Stimulated activated memory B cell treated with anti-CD40 and anti-IgM and Interleukin-4, amounts not matched to agents 10 μg/mL and 1 μg/mL and 100 μg/mL, for 72 hours (primary cell): ENCODE measurements around the gene STK11IP.

ENCODE experiments used
- ATAC-seq: fragments of 150-1000 bp; cut with Tn5 transposase; 2 replicates; pipeline ENCODE4 v1.10.0; 2021
- H3K27ac Mint-ChIP-seq: one replicate; pipeline ENCODE4 v1.8.0; 2022; ENCODE audit warnings: mild to moderate bottlenecking, mixed read lengths
- H3K27me3 Mint-ChIP-seq: one replicate; pipeline ENCODE4 v1.8.0; 2022; ENCODE audit warnings: mixed read lengths
- H3K36me3 Mint-ChIP-seq: one replicate; pipeline ENCODE4 v1.8.0; 2022; ENCODE audit warnings: mixed read lengths
- H3K4me1 Mint-ChIP-seq: one replicate; pipeline ENCODE4 v1.8.0; 2022; ENCODE audit warnings: mixed read lengths
- H3K4me3 Mint-ChIP-seq: one replicate; pipeline ENCODE4 v1.8.0; 2022; ENCODE audit warnings: mild to moderate bottlenecking, moderate library complexity, mixed read lengths
- H3K9me3 Mint-ChIP-seq: one replicate; pipeline ENCODE4 v1.8.0; 2022; ENCODE audit warnings: mixed read lengths

STK11IP gene

DNA sequence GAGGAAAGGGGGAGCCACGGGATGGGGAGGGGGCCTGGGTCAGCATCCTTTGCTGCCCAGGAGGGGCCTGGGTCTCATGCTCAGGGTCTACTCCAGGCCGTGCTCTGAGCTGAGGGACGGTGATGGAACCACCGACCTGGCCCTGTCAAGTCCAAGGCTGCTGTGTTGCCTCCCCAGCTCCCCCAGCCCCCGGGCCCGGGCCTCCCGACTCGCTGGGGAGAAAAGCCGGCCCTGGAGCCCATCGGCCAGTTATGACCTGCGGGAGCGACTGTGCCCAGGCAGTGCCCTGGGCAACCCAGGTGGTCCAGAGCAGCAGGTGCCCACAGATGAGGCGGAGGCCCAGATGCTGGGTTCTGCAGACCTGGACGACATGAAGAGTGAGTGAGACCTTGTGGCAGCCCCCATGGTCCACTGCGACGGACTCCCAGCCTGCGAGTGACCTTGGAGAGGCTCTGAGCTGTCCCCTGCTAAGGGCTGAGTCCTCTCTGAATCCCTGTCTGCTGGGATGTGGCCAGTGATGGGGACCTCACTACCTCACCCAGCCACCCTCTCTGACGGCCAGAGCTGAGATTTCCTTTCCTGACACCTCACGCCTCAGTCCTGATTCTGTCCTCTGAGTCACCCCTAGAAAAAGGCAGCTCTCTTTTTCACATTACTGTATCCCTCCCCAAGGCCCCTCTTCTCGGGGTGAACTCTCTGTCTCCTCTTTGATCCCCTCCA lies 32.5 kb downstream of the STK11IP start:
- peaks cover 18% of the 10 kb centered on the region for H3K4me1 Mint-ChIP-seq
- no peak overlapping the region for H3K27ac Mint-ChIP-seq

DNA sequence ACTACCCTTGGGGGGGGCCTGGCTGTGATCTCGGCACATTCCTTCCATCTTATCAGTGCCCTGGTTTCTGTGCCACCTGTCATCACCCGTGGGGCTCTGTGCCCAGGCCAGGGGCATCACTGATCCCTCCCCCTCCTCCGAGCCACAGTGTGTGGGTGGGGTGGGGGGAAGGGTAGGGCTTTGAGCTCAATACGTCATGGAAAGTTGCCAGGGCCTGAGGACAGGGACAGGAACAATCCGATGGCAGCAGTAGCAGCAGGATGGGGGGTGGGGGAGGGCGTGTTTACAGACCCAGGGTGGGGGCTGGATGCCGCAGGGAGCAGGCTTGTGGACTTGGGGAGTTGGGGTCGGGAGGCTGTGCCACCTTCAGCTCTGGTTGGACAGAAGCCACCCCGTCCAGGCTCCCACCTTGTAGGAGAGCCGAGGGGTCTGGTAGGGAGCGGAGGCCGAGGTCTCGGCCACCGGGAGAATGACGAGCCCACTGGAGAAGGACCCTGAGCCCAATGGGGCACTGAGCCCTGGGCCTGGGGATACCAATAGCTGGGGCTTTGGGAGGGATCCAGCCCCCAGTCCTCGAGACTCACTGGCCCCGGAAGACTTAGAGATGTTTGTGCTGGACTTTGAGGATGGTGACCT lies 33.2 kb downstream of the STK11IP start:
- H3K4me3 Mint-ChIP-seq = no peak overlapping the region
- no peak for ATAC-seq

More for the DNA sequence above, 32.5 kb downstream of the STK11IP start:
- no peaks in the 10 kb centered on the region for H3K9me3 Mint-ChIP-seq
- H3K27me3 Mint-ChIP-seq = peaks cover 79% of the 10 kb centered on the region
- no peak overlapping the region for H3K4me3 Mint-ChIP-seq
- ATAC-seq = no peak
- H3K36me3 Mint-ChIP-seq = no peaks in the 10 kb centered on the region

DNA sequence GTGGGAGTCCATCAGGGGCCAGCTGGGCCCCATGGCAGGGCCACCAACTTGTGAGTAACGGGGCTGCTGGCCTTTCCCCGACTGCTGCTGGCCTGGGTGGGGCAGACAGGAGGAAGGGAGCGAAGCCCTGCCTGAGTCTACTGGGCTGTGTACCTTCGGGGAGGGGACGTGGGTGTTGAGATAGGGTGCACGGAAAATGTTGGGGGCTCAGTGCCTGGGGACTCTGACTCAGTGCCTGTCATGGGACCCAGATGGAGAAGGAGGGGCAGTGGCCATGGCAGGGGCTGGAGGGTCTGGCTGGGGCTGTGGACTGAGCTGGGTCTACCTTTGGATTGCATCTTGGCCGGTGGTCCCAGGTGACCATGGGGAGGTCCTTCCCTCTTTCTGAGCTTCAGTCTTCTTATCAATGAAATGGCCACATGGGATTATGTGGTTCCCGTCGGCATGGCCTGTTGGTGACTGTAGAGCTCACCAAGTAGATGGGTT lies 33.8 kb downstream of the STK11IP start:
- no peaks in the 10 kb centered on the region for H3K36me3 Mint-ChIP-seq
- ATAC-seq = no peak
- peaks cover 18% of the 10 kb centered on the region for H3K4me1 Mint-ChIP-seq
- H3K27me3 Mint-ChIP-seq = peaks cover 81% of the 10 kb centered on the region
- H3K27ac Mint-ChIP-seq = no peak overlapping the region
- H3K4me3 Mint-ChIP-seq = no peak overlapping the region
- no peaks in the 10 kb centered on the region for H3K9me3 Mint-ChIP-seq

More for the DNA sequence above, 33.2 kb downstream of the STK11IP start:
- Mint-ChIP-seq H3K9me3 (no peaks in the 10 kb centered on the region), H3K27ac (no peak overlapping the region), H3K4me1 (peaks cover 18% of the 10 kb centered on the region), H3K27me3 (peaks cover 81% of the 10 kb centered on the region), H3K36me3 (no peaks in the 10 kb centered on the region)

DNA sequence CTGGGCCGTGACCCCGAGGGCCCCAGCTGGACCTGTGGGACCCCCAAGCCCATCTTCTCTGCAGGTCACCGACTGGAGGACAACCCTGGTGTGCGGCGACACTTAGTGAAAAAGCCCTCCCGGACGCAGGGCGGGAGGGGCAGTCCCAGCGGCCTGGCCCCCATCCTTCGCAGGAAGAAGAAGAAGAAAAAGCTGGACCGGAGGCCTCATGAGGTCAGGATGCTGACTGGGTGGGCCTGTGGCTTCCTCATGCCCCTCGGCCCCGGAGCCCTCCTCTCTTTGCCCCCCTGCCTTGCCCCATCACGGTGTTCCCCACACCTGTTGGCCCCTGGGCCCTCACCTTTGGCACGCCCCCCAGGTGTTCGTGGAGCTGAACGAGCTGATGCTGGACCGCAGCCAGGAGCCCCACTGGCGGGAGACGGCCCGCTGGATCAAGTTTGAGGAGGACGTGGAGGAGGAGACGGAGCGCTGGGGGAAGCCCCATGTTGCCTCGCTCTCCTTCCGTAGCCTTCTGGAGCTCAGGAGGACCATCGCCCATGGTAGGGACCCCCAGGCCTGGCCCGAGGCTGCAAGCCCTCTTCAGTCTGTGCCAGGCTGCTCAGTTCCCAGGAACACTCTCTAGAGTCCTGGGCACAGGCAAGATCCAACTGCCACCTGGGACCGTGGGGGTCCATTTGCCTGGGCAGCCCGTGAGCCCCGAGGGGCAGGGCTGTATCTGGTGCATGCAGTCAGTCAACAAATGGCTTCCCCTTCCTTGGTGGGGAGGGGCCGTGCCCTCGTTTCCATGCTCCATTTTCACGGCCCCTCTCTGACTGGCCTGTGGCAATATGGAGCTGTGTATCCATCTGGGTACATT lies 34.5 kb downstream of the STK11IP start:
- H3K4me3 Mint-ChIP-seq = no peak overlapping the region
- no peaks in the 10 kb centered on the region for H3K36me3 Mint-ChIP-seq
- H3K27me3 Mint-ChIP-seq = peaks cover 81% of the 10 kb centered on the region
- no peak overlapping the region for H3K27ac Mint-ChIP-seq
- H3K4me1 Mint-ChIP-seq = peaks cover 13% of the 10 kb centered on the region
- no peaks in the 10 kb centered on the region for H3K9me3 Mint-ChIP-seq
- ATAC-seq = no peak

DNA sequence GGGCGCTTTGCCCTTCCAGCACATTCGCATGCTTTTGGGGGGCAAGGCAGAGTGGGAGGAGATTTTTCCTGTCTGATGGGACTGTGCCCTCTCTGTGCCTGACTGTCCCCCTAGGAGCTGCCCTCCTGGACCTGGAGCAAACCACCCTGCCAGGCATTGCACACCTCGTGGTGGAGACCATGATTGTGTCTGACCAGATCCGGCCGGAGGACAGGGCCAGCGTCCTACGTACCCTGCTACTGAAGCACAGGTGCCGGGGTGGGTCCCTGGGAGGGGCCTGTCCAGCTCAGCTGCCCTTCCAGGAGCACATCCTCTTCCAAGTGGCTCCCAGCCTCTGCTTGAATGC lies 35.1 kb downstream of the STK11IP start:
- no peak overlapping the region for H3K4me3 Mint-ChIP-seq
- no peaks in the 10 kb centered on the region for H3K9me3 Mint-ChIP-seq
- H3K27me3 Mint-ChIP-seq = peaks cover 82% of the 10 kb centered on the region
- ATAC-seq = no peak
- H3K27ac Mint-ChIP-seq = no peak overlapping the region
- peaks cover 13% of the 10 kb centered on the region for H3K4me1 Mint-ChIP-seq
- H3K36me3 Mint-ChIP-seq = no peaks in the 10 kb centered on the region

DNA sequence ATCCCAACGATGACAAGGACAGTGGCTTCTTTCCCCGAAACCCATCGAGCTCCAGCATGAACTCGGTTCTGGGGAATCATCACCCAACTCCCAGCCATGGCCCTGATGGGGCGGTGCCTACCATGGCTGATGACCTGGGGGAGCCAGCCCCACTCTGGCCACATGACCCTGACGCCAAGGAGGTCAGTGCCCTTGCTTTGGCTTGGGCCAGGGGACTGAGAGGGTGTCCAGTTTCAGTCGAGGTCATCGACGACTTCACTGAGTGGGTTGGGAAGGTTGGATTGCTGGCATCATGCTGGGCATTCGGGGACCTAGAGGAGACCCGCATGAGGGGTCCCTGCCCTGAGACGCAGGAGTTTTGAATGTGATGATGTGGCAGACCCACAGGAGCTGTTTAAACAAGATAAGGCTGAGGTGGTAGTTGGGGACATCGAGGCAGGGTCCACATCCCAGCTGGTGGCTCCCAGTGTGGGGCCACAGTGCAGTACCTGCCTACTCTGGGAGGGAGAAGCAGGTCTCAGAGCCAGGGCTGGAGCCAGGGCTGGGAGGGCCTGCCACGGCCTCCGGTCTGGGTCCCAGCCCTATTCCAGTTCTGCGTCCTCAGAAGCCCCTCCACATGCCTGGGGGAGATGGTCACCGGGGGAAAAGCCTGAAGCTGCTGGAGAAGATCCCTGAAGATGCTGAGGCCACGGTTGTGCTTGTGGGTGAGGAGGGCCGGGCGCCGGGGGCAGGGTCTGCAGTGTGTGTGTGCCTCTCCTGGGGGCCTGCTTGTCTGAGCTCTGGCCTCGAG lies 35.8 kb downstream of the STK11IP start:
- Mint-ChIP-seq H3K9me3 (no peaks in the 10 kb centered on the region), H3K27me3 (peaks cover 78% of the 10 kb centered on the region), H3K4me3 (no peak overlapping the region), H3K36me3 (no peaks in the 10 kb centered on the region), H3K27ac (no peak overlapping the region), H3K4me1 (peaks cover 13% of the 10 kb centered on the region)
- no peak for ATAC-seq

DNA sequence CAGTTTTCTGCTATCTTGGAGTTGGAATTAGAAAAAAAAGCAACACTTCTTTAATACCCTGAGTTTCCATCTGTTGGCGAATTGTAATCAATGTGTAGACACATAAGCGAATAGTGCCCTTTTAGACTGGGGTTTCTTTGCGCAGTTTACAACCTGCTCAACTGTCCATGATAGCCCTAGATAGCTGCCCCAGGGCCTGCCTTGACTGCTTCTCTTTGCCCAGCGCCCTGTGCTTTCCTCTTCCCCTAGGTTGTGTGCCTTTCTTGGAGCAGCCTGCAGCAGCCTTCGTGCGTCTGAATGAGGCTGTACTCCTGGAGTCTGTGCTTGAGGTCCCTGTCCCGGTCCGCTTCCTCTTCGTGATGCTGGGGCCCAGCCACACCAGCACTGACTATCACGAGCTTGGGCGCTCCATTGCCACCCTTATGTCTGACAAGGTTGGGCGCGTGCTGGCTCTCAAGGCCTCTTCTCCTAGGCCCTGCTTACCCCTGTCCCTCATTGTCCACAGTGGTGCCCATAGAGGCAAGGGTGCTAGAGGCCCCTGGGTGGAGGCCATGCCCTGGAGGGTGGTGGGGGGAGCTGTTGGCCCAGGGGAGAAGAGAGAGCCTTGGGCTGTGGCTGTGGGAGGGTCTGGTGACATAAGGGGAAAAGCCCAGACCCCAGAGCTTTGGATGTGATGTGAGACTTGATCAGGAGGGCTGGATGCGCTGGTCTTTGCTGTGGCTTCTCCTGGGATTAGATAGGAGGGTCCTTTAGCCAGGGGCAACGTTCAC lies 36.7 kb downstream of the STK11IP start:
- Mint-ChIP-seq H3K9me3 (no peaks in the 10 kb centered on the region), H3K4me1 (peaks cover 6% of the 10 kb centered on the region), H3K36me3 (no peaks in the 10 kb centered on the region), H3K4me3 (no peak overlapping the region), H3K27me3 (peaks cover 70% of the 10 kb centered on the region), H3K27ac (no peak overlapping the region)
- ATAC-seq = no peak

DNA sequence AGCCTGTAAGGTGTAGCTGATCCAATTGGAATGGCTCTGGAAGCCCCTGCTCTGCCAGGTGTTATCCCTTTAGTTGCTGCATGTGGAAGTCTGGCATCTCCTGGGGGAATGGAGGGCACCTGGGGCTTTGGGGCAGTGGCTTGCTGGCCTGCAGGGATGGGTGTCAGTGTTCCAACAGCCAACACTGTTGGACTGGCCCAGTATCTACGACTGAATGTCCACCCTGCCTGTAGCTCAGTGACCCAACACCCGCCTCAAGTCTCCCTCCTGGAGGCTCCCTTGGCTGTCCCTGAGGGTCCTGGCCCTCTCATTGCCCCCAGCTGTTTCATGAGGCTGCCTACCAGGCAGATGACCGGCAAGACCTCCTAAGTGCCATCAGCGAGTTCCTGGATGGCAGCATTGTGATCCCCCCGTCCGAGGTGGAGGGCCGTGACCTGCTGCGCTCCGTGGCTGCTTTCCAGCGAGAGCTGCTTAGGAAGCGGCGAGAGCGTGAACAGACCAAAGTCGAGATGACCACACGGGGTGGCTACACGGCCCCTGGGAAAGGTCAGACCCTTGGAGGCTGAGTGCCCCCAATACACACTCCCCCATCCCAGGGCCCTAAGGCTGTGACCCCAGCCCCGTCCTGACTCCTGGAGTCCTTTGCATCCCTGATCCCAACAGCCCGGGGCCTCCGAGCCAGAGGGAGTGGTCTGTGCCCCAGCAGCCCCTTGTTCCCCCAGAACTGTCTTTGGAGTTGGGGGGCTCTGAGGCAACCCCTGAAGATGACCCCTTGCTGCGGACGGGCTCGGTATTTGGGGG lies 37.5 kb downstream of the STK11IP start:
- H3K27me3 Mint-ChIP-seq = peaks cover 70% of the 10 kb centered on the region
- no peak for ATAC-seq
- H3K36me3 Mint-ChIP-seq = no peaks in the 10 kb centered on the region
- H3K27ac Mint-ChIP-seq = no peak overlapping the region
- no peak overlapping the region for H3K4me3 Mint-ChIP-seq
- peaks cover 5% of the 10 kb centered on the region for H3K4me1 Mint-ChIP-seq
- H3K9me3 Mint-ChIP-seq = no peaks in the 10 kb centered on the region

DNA sequence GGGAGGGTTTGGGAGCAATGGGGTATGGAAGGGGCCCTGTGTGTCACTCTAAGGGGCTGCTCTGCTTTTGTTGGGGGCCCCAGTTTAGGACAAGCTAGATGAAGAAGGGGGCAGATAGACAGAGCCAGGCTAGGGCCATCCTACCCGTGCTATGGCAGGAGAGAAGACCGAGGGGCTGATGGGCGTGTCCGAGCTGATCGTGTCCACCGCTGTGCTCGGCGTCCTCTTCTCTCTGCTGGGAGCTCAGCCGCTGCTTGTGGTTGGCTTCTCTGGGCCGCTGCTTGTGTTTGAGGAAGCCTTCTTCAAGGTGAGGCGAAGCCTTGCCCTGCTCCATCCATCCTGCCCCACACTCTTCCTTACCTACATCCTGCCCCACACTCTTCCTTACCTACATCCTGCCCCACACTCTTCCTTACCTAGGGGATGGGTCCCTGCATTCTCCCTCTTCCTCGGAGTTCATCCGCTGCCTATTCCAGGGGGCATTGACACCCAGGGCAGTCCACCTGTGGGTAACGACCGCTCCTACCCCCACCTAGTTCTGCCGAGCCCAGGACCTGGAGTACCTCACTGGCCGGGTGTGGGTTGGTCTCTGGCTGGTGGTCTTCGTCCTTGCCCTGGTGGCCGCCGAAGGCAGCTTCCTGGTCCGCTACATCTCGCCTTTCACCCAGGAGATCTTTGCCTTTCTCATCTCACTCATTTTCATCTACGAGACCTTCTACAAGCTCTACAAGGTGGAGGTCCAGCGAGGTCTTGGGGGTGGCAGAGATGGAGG lies 38.7 kb downstream of the STK11IP start:
- H3K4me1 Mint-ChIP-seq = no peaks in the 10 kb centered on the region
- no peak for ATAC-seq
- H3K9me3 Mint-ChIP-seq = no peaks in the 10 kb centered on the region
- H3K36me3 Mint-ChIP-seq = no peaks in the 10 kb centered on the region
- no peak overlapping the region for H3K27ac Mint-ChIP-seq
- peaks cover 63% of the 10 kb centered on the region for H3K27me3 Mint-ChIP-seq
- H3K4me3 Mint-ChIP-seq = no peak overlapping the region

DNA sequence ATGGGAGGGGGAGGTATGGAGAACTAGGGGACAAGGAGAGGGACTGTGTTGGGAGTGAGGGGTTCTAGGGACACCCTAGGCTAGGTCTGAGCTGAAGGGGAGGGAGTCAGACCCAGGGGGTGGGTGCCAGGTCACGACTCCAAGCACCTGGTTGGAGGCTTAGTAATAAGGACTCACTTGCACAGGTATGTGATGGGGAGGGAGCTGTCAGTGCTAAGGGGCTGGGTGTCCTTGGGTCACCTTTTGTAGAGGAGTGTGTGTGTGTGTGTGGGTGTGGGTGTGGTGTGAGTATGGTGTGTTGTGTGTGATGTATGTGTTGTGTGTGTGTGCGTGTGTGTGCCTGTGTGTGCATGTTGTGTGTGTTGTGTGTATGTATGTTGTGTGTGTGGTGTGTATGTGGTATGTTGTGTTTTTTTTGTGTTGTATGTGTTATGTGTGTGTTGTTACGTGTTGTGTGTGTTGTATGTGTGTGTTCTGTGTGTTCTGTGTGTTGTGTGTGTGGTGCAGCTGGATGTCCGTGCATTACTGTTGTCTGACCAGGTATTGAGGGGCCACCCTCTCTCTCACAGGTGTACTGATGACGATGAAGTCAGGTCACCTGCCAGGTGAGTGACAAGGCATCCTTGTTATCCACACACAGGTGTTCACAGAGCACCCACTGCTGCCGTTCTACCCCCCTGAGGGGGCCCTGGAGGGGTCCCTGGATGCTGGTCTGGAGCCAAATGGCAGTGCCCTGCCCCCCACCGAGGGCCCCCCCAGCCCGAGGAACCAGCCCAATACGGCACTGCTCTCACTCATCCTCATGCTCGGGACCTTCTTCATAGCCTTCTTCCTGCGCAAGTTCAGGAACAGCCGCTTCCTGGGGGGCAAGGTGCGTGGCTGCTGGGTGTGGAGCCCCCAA lies 39.5 kb downstream of the STK11IP start:
- no peak for ATAC-seq
- Mint-ChIP-seq H3K4me3 (no peak overlapping the region), H3K36me3 (no peaks in the 10 kb centered on the region), H3K27ac (no peak overlapping the region), H3K9me3 (no peaks in the 10 kb centered on the region), H3K4me1 (peaks cover 4% of the 10 kb centered on the region), H3K27me3 (peaks cover 55% of the 10 kb centered on the region)

DNA sequence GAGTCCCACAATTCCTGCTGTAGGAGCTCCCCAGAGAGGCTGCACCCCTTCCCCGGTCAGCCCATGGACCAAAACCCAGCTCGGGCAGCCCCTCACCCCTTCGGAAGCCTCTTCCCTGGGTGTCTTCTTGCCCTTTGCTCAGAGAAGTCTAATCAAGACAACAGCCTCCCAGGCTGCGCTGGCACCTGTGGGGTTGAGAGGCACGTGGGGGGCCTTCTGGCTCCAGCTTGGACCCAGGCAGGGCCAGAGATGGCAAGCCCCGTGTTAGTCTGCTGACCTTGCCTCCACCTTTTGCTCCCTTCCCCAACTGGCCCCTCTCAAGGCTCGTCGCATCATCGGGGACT lies 40.2 kb downstream of the STK11IP start:
- Mint-ChIP-seq H3K36me3 (no peaks in the 10 kb centered on the region), H3K9me3 (no peaks in the 10 kb centered on the region), H3K27me3 (peaks cover 55% of the 10 kb centered on the region), H3K4me1 (peaks cover 10% of the 10 kb centered on the region), H3K27ac (no peak overlapping the region), H3K4me3 (no peak overlapping the region)
- no peak for ATAC-seq

DNA sequence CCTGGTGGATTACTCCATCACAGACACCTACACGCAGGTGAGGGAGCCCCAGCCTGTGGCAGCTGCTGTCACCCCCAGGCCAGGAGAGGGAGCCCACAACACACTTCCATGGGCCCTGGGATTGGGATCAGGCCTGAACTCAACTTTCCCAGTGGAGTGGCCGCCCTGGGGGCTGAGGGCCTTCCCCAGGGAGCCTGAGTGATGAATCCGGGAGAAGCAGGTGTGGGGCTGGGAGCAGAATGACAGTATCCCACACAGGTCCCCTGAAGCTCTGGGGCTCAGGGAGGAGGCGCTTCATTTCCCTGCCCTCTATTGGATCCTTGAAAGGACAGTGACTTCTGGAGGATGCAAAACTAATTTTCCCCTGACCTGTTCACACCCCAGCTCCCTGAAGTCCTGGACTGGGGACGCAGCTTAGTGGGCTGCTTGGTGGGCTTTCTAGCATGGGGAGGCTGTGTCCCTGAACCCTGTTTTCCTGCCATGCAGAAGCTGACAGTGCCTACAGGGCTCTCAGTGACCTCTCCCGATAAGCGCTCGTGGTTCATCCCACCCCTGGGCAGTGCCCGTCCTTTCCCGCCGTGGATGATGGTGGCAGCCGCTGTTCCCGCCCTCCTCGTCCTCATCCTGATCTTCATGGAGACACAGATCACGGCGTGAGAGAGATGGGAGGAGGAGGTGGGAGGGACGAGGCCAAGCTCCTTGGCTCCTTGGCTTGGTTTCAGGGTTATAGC lies 40.7 kb downstream of the STK11IP start:
- ATAC-seq = no peak
- no peak overlapping the region for H3K4me3 Mint-ChIP-seq
- no peaks in the 10 kb centered on the region for H3K9me3 Mint-ChIP-seq
- peaks cover 15% of the 10 kb centered on the region for H3K4me1 Mint-ChIP-seq
- peaks cover 50% of the 10 kb centered on the region for H3K27me3 Mint-ChIP-seq
- H3K36me3 Mint-ChIP-seq = no peaks in the 10 kb centered on the region
- H3K27ac Mint-ChIP-seq = no peak overlapping the region
